ENCODE data around the gene TOP2B. TPM values are rescaled to one million over a fixed set of nuclear protein-coding genes. Genes with fewer than 3 reads are reported as not detected.

TOP2B gene
- total and polyA plus RNA-seq, 8 donors: 35.6 to 266 (median 61.9) TPM

GRCh38 chr3:25584011-25584789 is 80.5 kb downstream of the TOP2B start:
- intact Hi-C loops (cut with DNase I; ENCODE audit: low total_unique reads): no loop called here
- no peak for DNase-seq
- Histone ChIP-seq H3K27ac (no peak overlapping the region), H3K36me3 (peaks cover 0 to 31% (median 14%) of the 10 kb centered on the region in 4 donors), H3K4me1 (no peaks in the 10 kb centered on the region), H3K9me3 (no peaks in the 10 kb centered on the region), H3K4me3 (no peak overlapping the region), H3K27me3 (no peaks in the 10 kb centered on the region)
- TF ChIP-seq CTCF (IDR thresholded peaks at IDR 0.05): no peak
- no peak for TF ChIP-seq POLR2AphosphoS5 (IDR thresholded peaks at IDR 0.05)
- TF ChIP-seq EP300 (IDR thresholded peaks at IDR 0.05): no peak
- no peak for TF ChIP-seq POLR2A (IDR thresholded peaks at IDR 0.05)
- 83 to 89% (median 87%) methylated on average over 16 to 17 of the region's 17 CpGs for WGBS, 5 donors

GRCh38 chr3:25583343-25583742 is 81.4 kb downstream of the TOP2B start:
- peaks cover 0 to 31% (median 14%) of the 10 kb centered on the region in 4 donors for H3K36me3 ChIP-seq
- TF ChIP-seq POLR2AphosphoS5 (IDR thresholded peaks at IDR 0.05) (no peak), EP300 (IDR thresholded peaks at IDR 0.05) (no peak), POLR2A (IDR thresholded peaks at IDR 0.05) (no peak), CTCF (IDR thresholded peaks at IDR 0.05) (no peak)
- WGBS, 5 donors: 92 to 99% (median 95%) methylated on average over 10 of the region's 10 CpGs
- no peak overlapping the region for H3K4me3 ChIP-seq
- no peak overlapping the region for H3K27ac ChIP-seq
- intact Hi-C loops (cut with DNase I; ENCODE audit: low total_unique reads): no loop called here
- no peak for DNase-seq
- no peaks in the 10 kb centered on the region for H3K4me1 ChIP-seq
- no peaks in the 10 kb centered on the region for H3K27me3 ChIP-seq
- H3K9me3 ChIP-seq: no peaks in the 10 kb centered on the region

GRCh38 chr3:25582242-25582641 is 82.5 kb downstream of the TOP2B start:
- Histone ChIP-seq H3K4me3 (no peak overlapping the region), H3K4me1 (no peaks in the 10 kb centered on the region), H3K27ac (no peak overlapping the region), H3K27me3 (no peaks in the 10 kb centered on the region), H3K9me3 (no peaks in the 10 kb centered on the region), H3K36me3 (peaks cover 0 to 31% (median 14%) of the 10 kb centered on the region in 4 donors)
- WGBS, 5 donors: 85 to 95% (median 92%) methylated on average over 2 of the region's 2 CpGs
- intact Hi-C loops (cut with DNase I; ENCODE audit: low total_unique reads): no loop called here
- no peak for DNase-seq
- TF ChIP-seq EP300 (IDR thresholded peaks at IDR 0.05): no peak
- TF ChIP-seq POLR2A (IDR thresholded peaks at IDR 0.05): no peak
- no peak for TF ChIP-seq CTCF (IDR thresholded peaks at IDR 0.05)
- TF ChIP-seq POLR2AphosphoS5 (IDR thresholded peaks at IDR 0.05): no peak

- DNase-seq: no peak
- no peaks in the 10 kb centered on the region for H3K4me1 ChIP-seq
- no peak overlapping the region for H3K4me3 ChIP-seq
- no peak overlapping the region for H3K27ac ChIP-seq
- H3K36me3 ChIP-seq: peaks cover 0 to 31% (median 14%) of the 10 kb centered on the region in 4 donors
- intact Hi-C loops (cut with DNase I; ENCODE audit: low total_unique reads): no loop called here
- TF ChIP-seq CTCF (IDR thresholded peaks at IDR 0.05): no peak
- no peak for TF ChIP-seq EP300 (IDR thresholded peaks at IDR 0.05)
- TF ChIP-seq POLR2A (IDR thresholded peaks at IDR 0.05): no peak
- no peak for TF ChIP-seq POLR2AphosphoS5 (IDR thresholded peaks at IDR 0.05)
- no peaks in the 10 kb centered on the region for H3K27me3 ChIP-seq
- 91 to 97% (median 96%) methylated on average over 3 of the region's 3 CpGs for WGBS, 5 donors
- no peaks in the 10 kb centered on the region for H3K9me3 ChIP-seq
These were observed 82.9 kb downstream of the TOP2B start for GRCh38 chr3:25581823-25582222.

All from stomach (tissue), 9 donors.